Stromal cell of bone marrow (primary cell): Measurements from ENCODE around the gene RFTN1.

Source experiments
- DNase-seq: peaks from one replicate; pipeline ENCODE4 v3.0.0-alpha.2; 2012; ENCODE audit warnings: low read depth

The RFTN1 gene

GRCh38 chr3:16466822-16467221 is 46.7 kb downstream of the RFTN1 start:
- DNase-seq, result no peak

GRCh38 chr3:16464511-16465148 is 48.9 kb downstream of the RFTN1 start:
- DNase-seq, result no peak

GRCh38 chr3:16463914-16464313 is 49.6 kb downstream of the RFTN1 start:
- no peak for DNase-seq

- no peak for DNase-seq
These were observed 50.4 kb downstream of the RFTN1 start for GRCh38 chr3:16463119-16463518.

- DNase-seq, result no peak
These were observed 50.8 kb downstream of the RFTN1 start for GRCh38 chr3:16462679-16463078.

- no peak for DNase-seq
These were observed 51.8 kb downstream of the RFTN1 start for GRCh38 chr3:16461463-16462245.

GRCh38 chr3:16460886-16461285 is 52.6 kb downstream of the RFTN1 start:
- no peak for DNase-seq

- no peak for DNase-seq
These were observed 53.2 kb downstream of the RFTN1 start for GRCh38 chr3:16460273-16460672.

- peak; percentile 72 for DNase-seq
These were observed 56.6 kb downstream of the RFTN1 start for GRCh38 chr3:16456784-16457415.

- DNase-seq, result no peak
These were observed 57.5 kb downstream of the RFTN1 start for GRCh38 chr3:16455966-16456365.

GRCh38 chr3:16455001-16455400 is 58.5 kb downstream of the RFTN1 start:
- no peak for DNase-seq

- DNase-seq, result no peak
These were observed 61.2 kb downstream of the RFTN1 start for GRCh38 chr3:16452261-16452660.

GRCh38 chr3:16449369-16449768 is 64.1 kb downstream of the RFTN1 start:
- DNase-seq, result no peak

- DNase-seq, result peak; percentile 96
These were observed 64.8 kb downstream of the RFTN1 start for GRCh38 chr3:16448639-16449070.

GRCh38 chr3:16447135-16447534 is 66.4 kb downstream of the RFTN1 start:
- no peak for DNase-seq

GRCh38 chr3:16444344-16444743 is 69.2 kb downstream of the RFTN1 start:
- no peak for DNase-seq

- DNase-seq, result no peak
These were observed 70.8 kb downstream of the RFTN1 start for GRCh38 chr3:16442730-16443129.

GRCh38 chr3:16441371-16441875 is 72.1 kb downstream of the RFTN1 start:
- peak; percentile 80 for DNase-seq

GRCh38 chr3:16439848-16440708 is 73.4 kb downstream of the RFTN1 start:
- DNase-seq, result no peak

GRCh38 chr3:16439163-16439847 is 74.2 kb downstream of the RFTN1 start:
- DNase-seq, result no peak

- no peak for DNase-seq
These were observed 75.9 kb downstream of the RFTN1 start for GRCh38 chr3:16437640-16438039.
